Globus pallidus (tissue), 1 donor: ENCODE data around the gene IMPA2.
"Not testable (repeated sequence)": the region's sequence is repeated elsewhere in the genome, so short reads cannot be mapped to it uniquely, and the experiment has no call there.

ENCODE experiments used
- DNase-seq: peaks from one replicate; pipeline ENCODE4 v3.0.0-alpha.2; 2015; ENCODE audit warnings: low spot score

Gene IMPA2

DNA sequence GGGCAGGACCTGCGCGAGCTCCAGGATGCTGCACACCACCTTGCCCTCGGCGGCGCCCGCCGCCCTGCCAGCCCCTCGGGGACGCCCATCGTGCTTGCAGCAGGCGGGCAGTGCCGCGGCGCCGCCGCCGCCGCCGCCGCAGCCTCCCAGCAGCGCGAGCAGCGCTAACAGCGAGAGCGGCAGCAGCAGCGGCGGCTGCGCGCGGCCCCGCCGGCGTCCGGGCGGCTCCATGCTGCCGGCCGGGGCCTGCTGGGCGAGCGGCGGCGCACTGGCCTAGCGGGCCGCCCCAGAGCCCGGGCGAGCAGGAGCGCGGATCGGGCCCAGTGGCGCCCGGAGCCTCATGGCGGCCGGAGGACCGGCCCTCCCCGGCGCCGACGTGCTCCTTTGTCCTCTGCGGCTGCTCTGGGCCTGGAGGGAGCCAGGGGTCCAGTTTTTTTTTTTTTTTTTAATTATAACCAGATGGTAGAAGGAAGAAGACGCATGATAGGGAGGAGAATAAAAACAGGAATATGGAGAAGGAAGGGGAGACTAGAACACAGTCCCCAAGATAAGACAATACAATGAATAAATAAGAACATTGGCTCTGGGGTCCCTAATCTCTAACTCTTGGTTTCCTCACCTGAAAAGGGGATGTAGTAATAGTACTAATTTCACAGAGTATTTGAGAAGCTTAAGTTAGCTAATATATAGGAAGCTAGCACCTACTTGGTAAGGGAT is 95.3 kb downstream of the IMPA2 start:
- no peak for DNase-seq

DNA sequence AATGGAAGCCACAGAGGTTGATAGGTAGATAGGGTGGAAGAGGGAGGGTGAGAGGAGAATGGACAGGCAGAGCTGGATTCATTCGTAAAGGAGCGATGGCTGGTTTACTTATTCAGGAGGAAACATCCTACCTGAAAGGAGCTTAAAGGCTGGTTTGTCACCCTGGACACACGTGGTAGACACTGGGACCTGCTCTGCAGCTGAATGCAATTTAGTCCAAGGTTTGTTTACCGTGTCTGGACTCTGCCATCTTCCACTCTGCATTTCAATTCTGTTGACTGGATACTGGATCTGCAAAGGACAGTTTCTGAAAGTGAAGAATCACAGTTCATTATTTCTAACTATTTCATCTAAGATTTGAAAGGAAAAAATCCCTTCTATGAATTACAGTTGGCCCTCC is 96.7 kb downstream of the IMPA2 start:
- not testable (repeated sequence) for DNase-seq

DNA sequence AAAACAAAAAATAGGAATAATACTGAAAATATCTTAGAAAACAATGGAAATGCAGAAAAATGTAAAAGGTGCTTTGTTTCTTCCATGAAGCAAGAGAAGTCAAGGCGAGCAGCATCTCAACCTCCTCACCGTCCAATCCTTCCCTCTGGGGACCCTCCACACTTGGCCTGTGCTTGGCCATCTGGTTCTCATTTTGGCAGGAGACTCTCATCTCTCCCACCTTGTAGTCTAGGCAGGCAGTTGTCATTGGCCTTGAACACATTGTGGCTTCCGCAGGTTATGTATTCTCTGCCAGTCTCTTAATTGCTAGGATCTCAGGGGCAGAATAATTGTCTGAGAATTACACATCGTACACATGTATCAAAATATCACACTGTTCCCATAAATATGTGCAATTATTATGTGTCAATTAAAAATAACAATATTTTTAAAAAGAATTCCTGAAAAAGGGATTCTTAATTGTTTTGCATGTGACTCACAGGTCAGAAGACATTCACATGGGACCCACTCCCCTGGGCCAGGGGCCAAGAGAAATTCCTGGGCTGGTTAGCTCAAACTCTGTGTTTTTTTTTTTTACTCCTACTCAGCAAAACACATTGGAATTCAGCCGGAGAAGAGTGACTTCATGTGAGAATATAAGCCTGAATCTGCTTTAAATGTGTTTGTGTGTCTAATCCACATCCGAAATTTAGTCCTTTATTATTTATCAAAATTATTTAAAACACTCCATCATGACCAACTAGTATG is 98.4 kb downstream of the IMPA2 start:
- DNase-seq = no peak
